NCI-H526 (cell line): ENCODE results near the gene CEACAM16.

ENCODE experiments used
- DNase-seq, 2 experiments: peaks; one replicate each; lab custom pipeline; 2025; lab: John Stamatoyannopoulos, UW

Gene CEACAM16

GRCh38 chr19:44725251-44725650, 26.3 kb downstream of the CEACAM16 start:
- DNase-seq, result peak in 1 of 2 experiments; percentile 24

GRCh38 chr19:44725684-44726083, 26.7 kb downstream of the CEACAM16 start:
- DNase-seq, result no peak

- no peak for DNase-seq
Observed at GRCh38 chr19:44726465-44726864, 27.5 kb downstream of the CEACAM16 start.

DNA sequence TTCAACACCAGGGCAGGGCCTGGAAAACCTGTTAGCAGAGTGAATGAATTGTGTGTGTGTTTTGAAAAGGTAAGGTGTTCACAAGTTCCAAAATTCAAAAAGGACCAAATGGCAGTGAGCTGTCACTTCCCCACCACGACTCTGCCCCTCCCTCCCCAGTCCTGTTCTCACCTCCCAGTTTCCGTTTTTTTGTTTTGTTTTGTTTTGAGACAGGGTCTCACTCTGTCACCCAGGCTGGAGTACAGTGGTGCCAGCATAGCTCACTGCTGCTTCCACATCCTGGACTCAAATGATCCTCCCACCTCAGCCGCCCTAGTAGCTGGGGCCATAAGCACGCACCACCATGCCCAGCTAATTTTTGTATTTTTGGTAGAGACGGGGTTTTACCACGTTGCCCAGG, 29.2 kb downstream of the CEACAM16 start:
- no peak for DNase-seq

- no peak for DNase-seq
Observed at GRCh38 chr19:44729516-44730033, 30.6 kb downstream of the CEACAM16 start.

DNA sequence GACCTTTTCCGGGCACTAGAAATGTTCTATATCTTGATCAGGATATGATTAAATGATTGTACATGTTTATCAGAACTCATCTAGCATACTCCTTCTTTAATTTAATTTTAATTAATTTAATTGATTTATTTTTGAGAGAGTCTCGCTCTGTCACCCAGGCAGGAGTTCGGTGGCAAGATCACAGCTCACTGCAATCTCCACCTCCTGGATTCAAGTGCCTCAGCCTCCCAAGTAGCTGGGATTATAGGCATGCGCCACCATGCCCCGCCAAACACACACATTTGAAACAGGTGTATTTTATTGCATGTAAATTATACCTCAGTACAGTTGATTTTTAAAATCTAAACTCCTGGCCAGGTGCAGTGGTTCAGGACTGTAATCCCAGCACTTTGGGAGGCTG, 32.1 kb downstream of the CEACAM16 start:
- peak in 1 of 2 experiments; percentile 29 for DNase-seq

DNA sequence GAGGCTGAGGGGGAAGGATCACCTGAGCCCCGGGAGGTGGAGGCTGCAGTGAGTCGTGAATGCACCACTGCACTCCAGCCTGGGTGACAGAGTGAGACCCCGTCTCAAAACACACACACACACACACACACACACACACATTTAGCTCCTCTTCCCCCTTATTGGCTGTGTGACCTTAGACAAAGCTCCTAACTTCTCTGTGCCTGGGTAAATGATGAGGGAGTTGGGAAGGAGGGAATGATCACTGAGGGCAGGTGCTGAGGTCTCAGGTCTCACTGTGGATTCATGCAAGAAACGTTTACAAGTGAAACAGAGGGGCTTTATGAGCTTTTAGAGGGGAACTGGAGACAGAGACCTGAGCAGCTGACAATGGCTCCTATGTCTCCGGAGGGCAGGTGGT, 32.7 kb downstream of the CEACAM16 start:
- DNase-seq, result no peak

GRCh38 chr19:44732235-44733014, 33.5 kb downstream of the CEACAM16 start:
- no peak for DNase-seq

DNA sequence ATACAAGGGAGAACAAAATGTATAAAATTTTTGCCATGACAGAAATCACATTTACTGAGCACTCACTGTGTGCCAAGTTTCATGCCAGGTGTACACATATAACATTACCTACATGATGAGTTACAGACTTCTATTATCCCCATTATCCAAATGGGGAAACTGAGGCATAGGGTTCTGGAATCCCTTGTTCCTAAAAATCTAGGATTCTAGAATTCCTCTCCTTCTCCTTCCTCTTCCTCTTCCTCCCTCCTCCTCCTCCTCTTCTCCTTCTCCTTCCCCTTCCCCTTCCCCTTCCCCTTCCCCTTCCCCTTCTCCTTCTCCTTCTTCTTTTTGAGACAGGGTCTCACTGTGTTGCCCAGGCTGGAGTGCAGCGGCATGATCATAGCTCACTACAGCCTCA, 35.4 kb downstream of the CEACAM16 start:
- no peak for DNase-seq

GRCh38 chr19:44735011-44735410, 36.1 kb downstream of the CEACAM16 start:
- no peak for DNase-seq

DNA sequence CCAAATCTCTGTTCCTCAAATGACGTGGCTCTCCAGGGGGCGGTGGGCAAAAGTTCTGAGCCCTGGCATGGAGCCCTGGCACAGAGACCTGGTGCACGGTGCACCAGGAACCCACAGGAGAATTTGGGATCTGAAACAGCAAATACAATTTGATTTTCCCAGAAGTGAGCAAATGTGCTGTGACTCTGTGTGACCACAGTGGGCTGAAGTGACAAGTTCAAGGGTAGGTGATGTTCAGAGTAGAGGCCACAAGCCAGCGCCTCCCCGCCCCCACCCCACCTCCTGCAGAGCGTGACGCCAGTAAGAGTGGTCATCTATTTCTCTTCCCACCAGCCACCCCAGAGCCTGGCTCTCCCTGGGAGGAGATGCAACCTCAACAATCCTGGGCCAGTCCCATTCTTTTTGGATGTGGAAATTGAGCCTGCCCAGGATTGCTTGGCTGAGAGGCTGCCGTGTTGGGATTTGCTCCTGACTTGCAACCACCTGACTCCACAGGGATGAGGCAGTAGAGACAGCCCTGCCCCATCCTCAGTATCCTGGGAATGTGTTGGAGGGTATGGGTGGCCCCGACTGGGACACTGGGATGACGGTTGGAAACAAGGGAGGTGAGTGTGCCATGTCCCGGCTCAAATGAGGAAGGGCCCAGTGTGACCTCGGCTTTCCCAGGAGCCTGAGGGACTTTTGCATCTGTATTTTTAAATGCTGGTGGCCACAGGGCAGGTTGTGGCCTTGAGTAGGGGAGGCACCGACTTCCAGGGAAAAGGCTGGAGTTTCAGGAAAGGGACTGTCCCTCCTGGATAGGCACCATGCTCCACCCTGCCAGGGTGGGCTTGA, 38.5 kb downstream of the CEACAM16 start:
- DNase-seq, result no peak

DNA sequence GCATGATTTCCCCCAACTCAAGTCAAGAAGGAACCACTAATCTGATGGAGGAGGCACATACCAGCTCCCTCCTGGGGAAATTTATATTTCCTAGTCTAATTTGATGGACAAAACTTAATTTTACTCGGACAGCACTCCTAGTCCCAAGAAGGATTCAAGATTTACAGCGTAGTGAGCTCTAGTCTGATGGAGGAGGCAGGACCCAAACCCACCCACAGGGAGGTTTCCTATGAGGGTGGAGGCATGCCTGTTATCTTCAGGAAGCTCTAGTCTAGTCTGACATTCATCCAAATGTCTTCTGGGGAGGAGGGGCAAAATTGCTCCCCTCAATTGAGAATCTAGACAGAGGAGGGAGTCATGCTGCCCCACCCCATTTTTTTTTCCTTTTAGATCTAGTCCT, 39.2 kb downstream of the CEACAM16 start:
- DNase-seq, result no peak

GRCh38 chr19:44738603-44739558, 39.9 kb downstream of the CEACAM16 start:
- no peak for DNase-seq

DNA sequence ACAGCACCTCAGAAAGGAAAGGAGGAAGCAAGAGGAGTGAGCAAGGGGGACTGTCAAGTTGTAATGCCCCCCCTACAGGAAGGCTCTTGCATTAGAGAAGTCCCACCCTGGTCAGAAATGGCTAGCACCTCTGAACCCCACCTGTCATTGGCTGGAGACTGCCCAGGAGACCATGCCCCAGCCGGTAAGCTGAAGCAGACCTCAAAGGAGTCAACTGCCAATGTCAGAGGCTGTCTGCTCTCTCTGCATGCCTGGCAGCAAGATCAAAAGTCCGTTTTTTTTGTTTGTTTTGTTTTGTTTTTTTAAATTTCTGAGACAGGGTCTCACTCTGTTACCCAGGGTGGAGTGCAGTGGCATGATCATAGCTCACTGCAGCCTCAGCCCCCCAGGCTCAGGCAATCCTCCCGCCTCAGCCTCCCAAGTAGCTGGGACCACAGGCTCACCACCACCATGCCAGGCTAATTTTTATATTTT, 41.4 kb downstream of the CEACAM16 start:
- DNase-seq, result no peak

DNA sequence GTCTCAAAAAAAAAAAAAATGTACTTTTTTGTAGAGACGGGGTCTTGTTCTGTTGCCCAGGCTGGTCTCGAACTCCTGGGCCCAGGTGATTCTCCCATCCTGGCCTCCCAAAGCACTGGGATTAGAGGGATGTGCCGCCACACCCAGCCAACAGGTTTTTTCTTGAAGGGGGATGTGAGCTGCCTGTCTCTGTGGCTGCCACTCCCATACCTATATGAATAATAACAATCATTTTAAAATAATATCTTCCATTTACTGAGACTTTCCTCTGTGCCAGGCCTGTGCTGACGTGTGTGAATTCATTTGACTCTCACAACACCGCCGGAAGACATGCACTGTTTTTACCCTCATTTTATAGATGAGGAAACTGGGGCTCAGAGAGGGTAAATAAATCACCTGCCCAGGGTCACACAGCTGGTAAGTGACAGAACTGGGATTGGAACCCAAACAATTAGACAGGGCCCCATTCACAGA, 42.3 kb downstream of the CEACAM16 start:
- no peak for DNase-seq

- no peak for DNase-seq
Observed at GRCh38 chr19:44741841-44742329, 42.9 kb downstream of the CEACAM16 start.

DNA sequence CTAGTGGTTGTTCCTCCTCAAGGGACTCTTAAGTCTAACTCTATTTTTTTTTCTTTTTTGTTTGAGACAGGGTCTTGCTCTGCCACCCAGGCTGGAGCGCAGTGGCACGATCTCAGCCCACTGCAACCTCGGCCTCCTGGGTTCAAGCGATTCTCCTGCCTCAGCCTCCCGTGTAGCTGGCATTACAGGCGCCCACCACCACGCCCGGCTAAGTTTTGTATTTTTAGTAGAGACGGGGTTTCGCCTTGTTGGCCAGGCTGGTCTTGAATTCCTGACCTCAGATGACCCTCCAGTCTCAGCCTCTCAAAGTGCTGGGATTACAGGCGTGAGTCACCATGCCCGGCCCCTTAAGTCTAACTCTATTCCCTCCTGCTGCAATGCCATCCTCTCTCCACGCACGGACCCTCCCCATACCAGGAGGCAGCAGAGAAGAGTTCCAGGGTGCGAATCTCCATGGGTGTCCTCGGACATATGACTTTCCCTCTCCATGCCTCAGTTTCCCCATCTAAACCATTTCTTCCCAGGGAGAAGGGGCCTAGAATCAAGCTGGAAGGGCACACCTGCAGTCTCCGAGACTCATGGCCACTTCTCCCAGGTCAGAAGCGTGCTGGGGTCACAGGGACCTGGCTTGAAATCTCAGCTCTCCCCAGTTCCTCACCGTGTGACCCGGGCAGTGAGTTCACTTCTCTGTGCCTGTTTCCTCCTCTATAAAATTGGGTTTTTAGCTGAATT, 43.5 kb downstream of the CEACAM16 start:
- no peak for DNase-seq

- DNase-seq, result no peak
Observed at GRCh38 chr19:44744871-44745332, 46.0 kb downstream of the CEACAM16 start.

DNA sequence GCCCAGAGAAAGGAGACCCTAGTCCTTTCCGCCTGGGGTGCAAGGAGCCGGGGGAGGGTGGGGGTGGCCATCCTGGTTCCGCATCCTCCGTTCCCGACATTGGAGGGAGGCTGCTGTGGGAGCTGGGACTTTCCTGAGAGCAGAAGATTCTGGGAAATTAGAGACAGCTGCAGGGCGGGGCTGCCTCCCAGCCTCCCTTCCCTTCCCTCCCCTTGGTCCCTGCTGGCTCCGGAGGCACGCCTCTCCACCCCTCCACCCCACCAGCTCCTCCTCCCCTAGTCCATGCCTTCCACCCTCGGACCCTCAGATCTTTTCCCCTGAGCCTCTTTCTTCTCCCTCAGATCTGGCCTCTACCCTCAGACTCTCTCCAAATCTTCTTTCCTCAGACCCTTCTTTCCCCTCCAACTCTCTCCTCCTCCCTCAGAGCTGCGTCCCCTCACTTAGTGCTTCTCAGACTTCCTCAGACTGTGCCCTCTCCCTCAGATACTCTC, 46.4 kb downstream of the CEACAM16 start:
- DNase-seq, result no peak

DNA sequence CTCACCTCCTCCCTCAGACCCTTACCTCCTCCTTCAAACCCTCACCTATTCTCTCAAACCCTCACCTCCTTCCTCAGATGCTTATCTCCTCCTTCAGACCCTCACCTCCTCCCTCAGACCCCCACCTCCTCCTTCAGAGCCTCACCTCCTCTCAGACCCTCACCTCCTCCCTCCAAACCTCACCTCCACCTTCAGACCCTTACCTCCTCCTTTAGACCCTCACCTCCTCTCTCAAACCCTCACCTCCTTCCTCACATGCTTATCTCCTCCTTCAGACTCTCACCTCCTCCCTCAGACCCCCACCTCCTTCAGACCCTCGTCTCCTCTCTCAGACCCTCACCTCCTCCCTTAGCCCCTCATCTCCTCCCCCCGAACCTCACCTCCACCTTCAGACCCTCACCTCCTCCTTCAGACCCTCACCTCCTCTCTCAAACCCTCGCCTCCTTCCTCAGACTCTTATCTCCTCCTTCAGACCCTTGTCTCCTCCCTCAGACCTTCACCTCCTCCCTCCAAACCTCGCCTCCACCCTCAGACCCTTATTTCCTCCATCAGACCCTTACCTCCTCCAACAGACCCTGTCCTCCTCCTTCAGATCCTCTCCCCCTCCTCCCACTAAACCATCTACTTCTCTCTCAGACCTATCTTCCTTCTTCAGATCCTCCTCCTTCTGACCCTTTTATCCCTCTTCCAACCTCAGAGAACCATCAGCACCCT, 47.1 kb downstream of the CEACAM16 start:
- no peak for DNase-seq
